ENCODE data around the gene ZNF526. TPM values are rescaled to one million over a fixed set of nuclear protein-coding genes. Genes with fewer than 3 reads are reported as not detected.

Gene ZNF526
- total RNA-seq, 1 experiment from 2014 or later = 19.4 TPM

DNA sequence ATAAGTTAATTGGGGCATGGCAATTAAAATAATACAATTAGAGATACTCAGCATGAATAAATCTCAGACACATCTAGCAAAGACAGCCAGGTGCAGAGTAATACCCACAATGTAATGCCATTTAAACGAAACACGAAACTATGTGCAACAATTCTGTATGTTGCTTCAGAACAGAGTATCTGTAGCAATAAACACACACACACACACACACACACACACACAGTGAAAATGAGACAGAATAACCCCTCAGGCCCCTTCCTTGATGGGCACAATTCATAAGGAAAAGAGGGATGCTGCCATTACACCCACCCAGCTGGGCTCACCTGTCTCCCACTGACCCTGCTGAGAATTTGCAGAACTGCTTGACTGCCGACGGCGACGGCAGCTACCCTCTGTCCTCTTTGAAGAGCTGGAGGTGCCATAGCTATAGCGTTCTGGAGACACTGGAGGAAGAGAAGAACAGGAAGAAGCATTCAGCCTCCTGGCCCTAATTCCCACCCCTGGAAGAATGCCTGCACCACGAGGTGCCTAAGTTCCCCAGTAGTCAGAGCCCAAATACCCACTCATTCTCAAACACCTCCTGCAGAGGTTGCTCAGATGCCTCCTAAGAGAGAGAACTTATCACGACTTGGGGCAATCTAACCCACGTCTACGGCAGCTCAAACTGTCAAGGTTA lies 5.2 kb upstream of the ZNF526 start:
- Histone ChIP-seq H3K4me3 (ENCODE audit: low read depth, low read length) (no peak overlapping the region), H3K9me3 (no peaks in the 10 kb centered on the region), H3K4me1 (peaks cover 25% of the 10 kb centered on the region), H3K36me3 (ENCODE audit: control insufficient read depth, insufficient read depth, low read length) (no peaks in the 10 kb centered on the region), H3K27me3 (replicated peaks; ENCODE audit: control insufficient read depth, insufficient read depth, low read length) (no peaks in the 10 kb centered on the region)
- no peak for DNase-seq
- no peak overlapping the region for H3K27ac Mint-ChIP-seq (ENCODE audit: unreplicated experiment)
- no peak overlapping the region for H3K4me3 Mint-ChIP-seq (ENCODE audit: unreplicated experiment)
- H3K9me3 Mint-ChIP-seq (ENCODE audit: unreplicated experiment) = no peaks in the 10 kb centered on the region
- BruUV-seq (replicated peaks) = no TSS peak
- intact Hi-C loops (cut with micrococcal nuclease; ENCODE audit: unreplicated experiment) = no loop called here
- peaks cover 47% of the 10 kb centered on the region for H3K36me3 Mint-ChIP-seq (ENCODE audit: insufficient read depth, unreplicated experiment)
- no peaks in the 10 kb centered on the region for H3K27me3 Mint-ChIP-seq (ENCODE audit: insufficient read depth, unreplicated experiment)
- ChIA-PET POLR2A (no interaction called here), CTCF (no interaction called here)
- TF ChIP-seq, protein P1, sequence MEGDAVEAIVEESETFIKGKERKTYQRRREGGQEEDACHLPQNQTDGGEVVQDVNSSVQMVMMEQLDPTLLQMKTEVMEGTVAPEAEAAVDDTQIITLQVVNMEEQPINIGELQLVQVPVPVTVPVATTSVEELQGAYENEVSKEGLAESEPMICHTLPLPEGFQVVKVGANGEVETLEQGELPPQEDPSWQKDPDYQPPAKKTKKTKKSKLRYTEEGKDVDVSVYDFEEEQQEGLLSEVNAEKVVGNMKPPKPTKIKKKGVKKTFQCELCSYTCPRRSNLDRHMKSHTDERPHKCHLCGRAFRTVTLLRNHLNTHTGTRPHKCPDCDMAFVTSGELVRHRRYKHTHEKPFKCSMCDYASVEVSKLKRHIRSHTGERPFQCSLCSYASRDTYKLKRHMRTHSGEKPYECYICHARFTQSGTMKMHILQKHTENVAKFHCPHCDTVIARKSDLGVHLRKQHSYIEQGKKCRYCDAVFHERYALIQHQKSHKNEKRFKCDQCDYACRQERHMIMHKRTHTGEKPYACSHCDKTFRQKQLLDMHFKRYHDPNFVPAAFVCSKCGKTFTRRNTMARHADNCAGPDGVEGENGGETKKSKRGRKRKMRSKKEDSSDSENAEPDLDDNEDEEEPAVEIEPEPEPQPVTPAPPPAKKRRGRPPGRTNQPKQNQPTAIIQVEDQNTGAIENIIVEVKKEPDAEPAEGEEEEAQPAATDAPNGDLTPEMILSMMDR (IDR thresholded peaks at IDR 0.05; ENCODE audit: insufficient read depth in 1 of 2, low read depth in 1 of 2, low read length in 1 of 2, severe bottlenecking in 1 of 2, unreplicated experiment in 1 of 2) = no peak
- H3K4me1 Mint-ChIP-seq (ENCODE audit: low read depth, unreplicated experiment) = peaks cover 17% of the 10 kb centered on the region

DNA sequence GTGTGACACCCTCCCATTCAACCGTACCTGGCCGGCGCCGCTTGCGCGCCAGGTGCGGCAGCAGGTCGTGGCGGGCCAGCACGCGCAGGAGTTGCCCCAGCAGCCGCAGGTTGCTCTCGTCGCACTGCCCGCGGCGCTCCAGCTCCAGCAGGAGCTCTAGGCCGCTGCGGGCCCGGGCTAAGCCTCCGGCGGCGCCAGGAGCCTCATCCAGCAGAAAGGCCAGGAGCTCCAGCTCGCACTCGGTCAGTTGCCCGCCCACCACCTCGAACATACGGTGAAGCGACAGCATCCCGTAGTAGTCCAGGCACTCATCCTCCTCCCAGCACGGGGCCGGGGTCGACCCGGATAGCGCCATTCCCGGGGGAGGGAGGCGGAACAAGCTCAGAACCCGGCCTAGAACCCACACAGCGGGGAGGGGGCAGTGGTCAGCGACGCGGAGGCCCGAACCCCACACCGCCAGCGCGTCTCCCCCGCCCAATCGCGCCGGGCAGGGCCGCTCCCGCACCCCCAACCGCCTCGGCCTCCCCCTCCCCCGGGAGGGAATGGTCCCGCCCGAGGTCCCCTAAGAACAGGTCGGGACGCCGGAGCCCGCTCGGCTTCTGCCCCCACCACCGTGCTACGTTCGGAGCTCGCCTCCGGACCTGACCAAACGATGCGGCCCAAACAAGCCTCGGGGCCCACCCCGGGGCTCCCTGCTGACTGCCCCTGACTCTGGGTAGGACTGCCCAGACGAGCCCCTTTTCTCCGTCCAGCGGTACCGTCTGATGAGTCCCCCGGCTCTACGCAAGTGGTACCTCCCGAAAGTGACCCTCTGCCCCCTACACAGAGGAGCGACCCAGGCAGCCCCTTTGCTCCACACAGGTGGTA lies 3.2 kb upstream of the ZNF526 start:
- Mint-ChIP-seq H3K9me3 (ENCODE audit: unreplicated experiment) (no peaks in the 10 kb centered on the region), H3K36me3 (ENCODE audit: insufficient read depth, unreplicated experiment) (peaks cover 55% of the 10 kb centered on the region), H3K4me1 (ENCODE audit: low read depth, unreplicated experiment) (peaks cover 17% of the 10 kb centered on the region), H3K4me3 (ENCODE audit: unreplicated experiment) (peak overlapping the region; percentile 81), H3K27ac (ENCODE audit: unreplicated experiment) (peak overlapping the region; percentile 85), H3K27me3 (ENCODE audit: insufficient read depth, unreplicated experiment) (no peaks in the 10 kb centered on the region)
- Histone ChIP-seq H3K9me3 (no peaks in the 10 kb centered on the region), H3K4me3 (ENCODE audit: low read depth, low read length) (peak overlapping the region; percentile 97), H3K27me3 (replicated peaks; ENCODE audit: control insufficient read depth, insufficient read depth, low read length) (no peaks in the 10 kb centered on the region), H3K4me1 (peaks cover 25% of the 10 kb centered on the region), H3K36me3 (ENCODE audit: control insufficient read depth, insufficient read depth, low read length) (no peaks in the 10 kb centered on the region)
- ChIA-PET POLR2A (interaction anchor here (1.4 to 2.6 kb wide), 2 partner anchors 26 to 180 kb away, joined by 3 to 23 read pairs; partner anchors contain the start of gene GSK3A), CTCF (interaction anchor here (1.0 kb wide), 1 partner anchor 28 kb away, joined by 3 read pairs; no protein-coding TSS in a partner anchor)
- peak; percentile 56 to 62 for DNase-seq
- intact Hi-C loops (cut with micrococcal nuclease; ENCODE audit: unreplicated experiment) = loop anchor here (2.0 kb wide), 1 partner anchor 66 kb away; no protein-coding TSS in a partner anchor
- BruUV-seq (replicated peaks) = no TSS peak
- TF ChIP-seq, protein P1 (IDR thresholded peaks at IDR 0.05; ENCODE audit: insufficient read depth in 1 of 2, low read depth in 1 of 2, low read length in 1 of 2, severe bottlenecking in 1 of 2, unreplicated experiment in 1 of 2) = no peak
